NCI-H526 treated with DMSO at 0.1 percent for 48 hours (cell line): ENCODE results near the gene RPS6KA1.
A peak's percentile ranks its signal among the peaks of the same experiment; 100 is the strongest.
"Not testable (repeated sequence)": the region's sequence is repeated elsewhere in the genome, so short reads cannot be mapped to it uniquely, and the experiment has no call there.

Experiments
- DNase-seq: peaks from one replicate; lab custom pipeline; 2025; lab: John Stamatoyannopoulos, UW

Gene RPS6KA1

GRCh38 chr1:26598890-26599289 lies 69.3 kb downstream of the RPS6KA1 start:
- DNase-seq, result no peak

- DNase-seq, result peak; percentile 20
Observed at GRCh38 chr1:26602378-26602959, 72.9 kb downstream of the RPS6KA1 start.

- DNase-seq, result no peak
Observed at GRCh38 chr1:26603856-26604255, 74.3 kb downstream of the RPS6KA1 start.

- no peak for DNase-seq
Observed at GRCh38 chr1:26607186-26607585, 77.6 kb downstream of the RPS6KA1 start.

DNA sequence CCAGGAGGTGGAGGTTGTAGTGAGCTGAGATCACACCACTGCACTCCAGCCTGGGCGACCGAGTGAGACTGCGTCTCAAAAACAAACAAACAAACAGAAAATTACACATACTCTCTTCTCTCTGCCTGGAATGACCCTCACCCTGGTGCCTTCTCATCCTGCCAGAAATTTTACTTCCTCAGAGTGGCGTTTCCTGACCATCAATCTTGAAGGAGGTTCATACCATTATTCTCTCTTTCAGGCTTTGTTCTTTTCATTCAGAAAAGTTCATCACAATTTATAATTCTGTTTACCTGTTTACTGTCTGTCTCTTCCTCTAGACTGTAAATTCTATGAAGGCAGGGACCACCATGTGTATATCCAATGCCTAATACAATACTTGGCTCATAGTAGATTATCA lies 79.3 kb downstream of the RPS6KA1 start:
- DNase-seq, result no peak

DNA sequence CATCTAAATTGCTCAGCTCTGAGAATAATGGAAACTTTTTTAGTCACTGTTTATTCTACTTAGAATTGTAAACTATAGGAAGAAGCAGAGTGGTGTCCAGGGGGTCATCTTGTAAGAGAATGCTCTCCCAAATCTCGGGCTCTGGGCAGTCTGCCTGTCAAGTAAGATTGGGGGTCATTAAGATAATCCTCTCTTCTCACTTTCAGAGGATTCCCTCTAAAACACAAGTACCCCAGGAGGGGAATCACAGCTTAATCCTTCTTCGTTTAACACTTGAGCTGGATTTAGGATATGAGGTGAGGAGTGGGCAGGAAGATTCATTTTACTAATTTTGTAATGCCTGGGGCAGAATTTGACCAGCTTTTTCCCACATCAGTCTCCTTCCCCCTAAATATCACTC lies 81.2 kb downstream of the RPS6KA1 start:
- DNase-seq, result no peak

- DNase-seq, result not testable (repeated sequence)
Observed at GRCh38 chr1:26612627-26613026, 83.1 kb downstream of the RPS6KA1 start.

DNA sequence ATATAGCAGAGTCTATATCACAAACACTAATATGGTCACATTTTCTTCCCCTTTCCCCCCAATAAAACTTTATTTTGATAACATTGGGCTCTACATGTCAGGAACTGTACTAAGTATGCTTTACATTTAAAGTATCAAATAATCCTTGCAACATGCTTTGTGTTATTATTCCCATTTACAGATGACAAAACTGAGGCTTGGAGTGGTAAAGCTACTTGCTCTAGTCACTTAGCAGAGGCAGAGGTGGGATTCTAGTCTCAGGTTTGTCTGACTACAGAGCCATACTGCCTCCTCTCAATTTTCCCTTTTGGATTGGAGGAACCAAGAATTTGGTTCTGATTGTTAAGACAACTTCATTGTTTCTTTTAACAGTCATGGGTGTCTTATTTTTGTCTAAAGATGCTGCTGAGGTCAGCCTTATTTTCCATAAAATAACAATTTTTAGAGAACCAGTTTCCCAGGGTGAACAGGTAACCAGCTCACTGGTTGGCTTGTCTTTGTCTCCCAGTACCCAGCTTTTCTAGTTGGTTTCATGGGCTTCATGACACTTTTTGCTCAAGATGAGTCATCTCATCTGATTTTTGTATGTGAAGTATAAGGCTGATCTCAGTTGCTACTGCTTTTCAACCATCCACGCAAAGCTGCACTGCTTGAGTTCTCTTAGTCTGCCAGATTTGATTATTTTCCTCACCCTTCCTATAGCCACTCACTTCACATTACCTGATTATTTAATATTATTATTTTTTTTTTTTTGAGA lies 85.3 kb downstream of the RPS6KA1 start:
- DNase-seq, result no peak

DNA sequence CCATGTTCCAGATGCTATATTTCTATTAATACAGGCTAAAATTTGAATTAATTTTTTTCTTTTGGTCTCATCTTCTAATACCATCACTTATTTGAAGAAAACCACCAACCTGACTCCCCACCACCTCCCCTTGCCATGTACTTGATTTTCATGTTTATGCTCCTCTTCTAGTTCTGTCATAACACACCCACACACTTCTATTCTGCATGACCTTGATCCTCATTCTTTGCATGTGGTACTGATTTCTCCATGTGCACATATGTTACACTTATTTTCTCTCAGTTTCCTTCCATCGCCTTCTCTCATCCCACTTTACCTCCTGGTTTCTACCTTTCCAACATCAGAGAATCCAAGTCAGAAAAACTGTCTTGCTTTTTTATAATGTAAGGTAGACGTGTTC lies 87.3 kb downstream of the RPS6KA1 start:
- no peak for DNase-seq

GRCh38 chr1:26618561-26618960 lies 89.0 kb downstream of the RPS6KA1 start:
- DNase-seq, result no peak
